ENCODE results near the gene ADPRS.

The ADPRS gene

GRCh38 chr1:36135330-36135667 lies 46.6 kb downstream of the ADPRS start:
- TF ChIP-seq ZNF521 (tag by site-specific recombination; IDR thresholded peaks at IDR 0.05), result no peak
- no peak for TF ChIP-seq ZNF335 (tag by site-specific recombination; conservative IDR thresholded peaks at IDR 0.05)
- TF ChIP-seq ZNF16 (tag by site-specific recombination; IDR thresholded peaks at IDR 0.05; ENCODE audit: low read depth), result no peak
- no peak for TF ChIP-seq KLF17 (tag by site-specific recombination; IDR thresholded peaks at IDR 0.05)
- no peak for TF ChIP-seq ZNF132 (tag by site-specific recombination; IDR thresholded peaks at IDR 0.05; ENCODE audit: borderline replicate concordance)
- no peak for TF ChIP-seq ZNF529 (tag by site-specific recombination; IDR thresholded peaks at IDR 0.05; ENCODE audit: insufficient replicate concordance)
- no peak for TF ChIP-seq IKZF3 (tag by site-specific recombination; IDR thresholded peaks at IDR 0.05)
- no peak for TF ChIP-seq ZIC2 (tag by site-specific recombination; IDR thresholded peaks at IDR 0.05)
- TF ChIP-seq ZNF549 (tag by site-specific recombination; IDR thresholded peaks at IDR 0.05), result no peak
- no peak for TF ChIP-seq ZNF514 (tag by site-specific recombination; IDR thresholded peaks at IDR 0.05)
- no peak for TF ChIP-seq MEIS1 (CRISPR knock-in tag; IDR thresholded peaks at IDR 0.05; ENCODE audit: borderline replicate concordance)
- no peak for TF ChIP-seq PATZ1 (tag by site-specific recombination; IDR thresholded peaks at IDR 0.05)
- no peak for TF ChIP-seq ZNF596 (tag by site-specific recombination; IDR thresholded peaks at IDR 0.05)
- TF ChIP-seq ZBTB21 (tag by site-specific recombination; IDR thresholded peaks at IDR 0.05), result no peak
- no peak for TF ChIP-seq ZNF623 (tag by site-specific recombination; IDR thresholded peaks at IDR 0.05)
- no peak for TF ChIP-seq ZNF37A (tag by site-specific recombination; IDR thresholded peaks at IDR 0.05)
- TF ChIP-seq ZNF404 (tag by site-specific recombination; IDR thresholded peaks at IDR 0.05), result no peak
- no peak for TF ChIP-seq SP2 (tag by site-specific recombination; IDR thresholded peaks at IDR 0.05)
- TF ChIP-seq ZFP41 (tag by site-specific recombination; IDR thresholded peaks at IDR 0.05; ENCODE audit: borderline replicate concordance), result no peak
- ChIA-PET CTCF (interaction anchor here (0.6 to 7.2 kb wide), 24 partner anchors 10 to 273 kb away, joined by 3 to 156 read pairs (median 4); partner anchors contain the start of gene TRAPPC3), POLR2A (interaction anchor here (0.8 to 1.3 kb wide), 4 partner anchors 10 to 38 kb away, joined by 3 to 7 read pairs (median 4); no protein-coding TSS in a partner anchor)
- no peak overlapping the region for H3K4me3 ChIP-seq (ENCODE audit: low read depth, low read length)
- H3K36me3 ChIP-seq (ENCODE audit: control insufficient read depth in 2 of 2, insufficient read depth in 1 of 2, low read length in 2 of 2), result peaks cover 0 to 43% of the 10 kb centered on the region in 2 experiments; a peak in 2 of 3 replicates
- H3K4me1 ChIP-seq (ENCODE audit: control insufficient read depth, insufficient read depth, low read length), result no peaks in the 10 kb centered on the region
- no peak overlapping the region for H3K27ac ChIP-seq (ENCODE audit: extremely low read depth, low read depth, low read length)
- H3K9me3 ChIP-seq (ENCODE audit: control insufficient read depth, insufficient read depth, low read depth, low read length), result no peaks in the 10 kb centered on the region

- CTCF ChIA-PET, result interaction anchor here (0.9 to 7.2 kb wide), 10 partner anchors 9 to 286 kb away, joined by 3 to 156 read pairs (median 6); partner anchors contain the start of gene TRAPPC3
- POLR2A ChIA-PET, result interaction anchor here (0.8 to 1.4 kb wide), 2 partner anchors 11 to 13 kb away, joined by 3 read pairs; no protein-coding TSS in a partner anchor
- peaks cover 0 to 46% of the 10 kb centered on the region in 2 experiments; a peak in 2 of 3 replicates for H3K36me3 ChIP-seq (ENCODE audit: control insufficient read depth in 2 of 2, insufficient read depth in 1 of 2, low read length in 2 of 2)
- no peak for TF ChIP-seq SCRT1 (tag by site-specific recombination; IDR thresholded peaks at IDR 0.05; ENCODE audit: borderline replicate concordance)
- no peak for TF ChIP-seq ZBTB21 (tag by site-specific recombination; IDR thresholded peaks at IDR 0.05)
- TF ChIP-seq SALL2 (tag by site-specific recombination; IDR thresholded peaks at IDR 0.05; ENCODE audit: borderline replicate concordance), result no peak
- no peak for TF ChIP-seq ZNF639 (tag by site-specific recombination; IDR thresholded peaks at IDR 0.05)
- no peak for TF ChIP-seq RBAK (tag by site-specific recombination; IDR thresholded peaks at IDR 0.05)
- TF ChIP-seq SP2 (tag by site-specific recombination; IDR thresholded peaks at IDR 0.05), result no peak
- TF ChIP-seq ZNF223 (tag by site-specific recombination; IDR thresholded peaks at IDR 0.05), result no peak
- no peak for TF ChIP-seq ZNF362 (tag by site-specific recombination; IDR thresholded peaks at IDR 0.05)
- no peak for TF ChIP-seq ZNF121 (tag by site-specific recombination; IDR thresholded peaks at IDR 0.05)
- TF ChIP-seq ZEB2 (tag by site-specific recombination; IDR thresholded peaks at IDR 0.05), result no peak
- no peak for TF ChIP-seq GLIS1 (tag by site-specific recombination; IDR thresholded peaks at IDR 0.05)
- TF ChIP-seq ZNF571 (tag by site-specific recombination; IDR thresholded peaks at IDR 0.05), result no peak
Observed at GRCh38 chr1:36135796-36136195, 47.1 kb downstream of the ADPRS start.

More at GRCh38 chr1:36135796-36136195, 47.1 kb downstream of the ADPRS start:
- H3K4me3 ChIP-seq (ENCODE audit: low read depth, low read length), result no peak overlapping the region
- H3K4me1 ChIP-seq (ENCODE audit: control insufficient read depth, insufficient read depth, low read length), result no peaks in the 10 kb centered on the region
- no peaks in the 10 kb centered on the region for H3K9me3 ChIP-seq (ENCODE audit: control insufficient read depth, insufficient read depth, low read depth, low read length)
- no peak overlapping the region for H3K27ac ChIP-seq (ENCODE audit: extremely low read depth, low read depth, low read length)

Data from HEK293 (cell line).